ENCODE measurements around the gene CSPG5.

Gene CSPG5
- long read RNA-seq: 0 reads

DNA sequence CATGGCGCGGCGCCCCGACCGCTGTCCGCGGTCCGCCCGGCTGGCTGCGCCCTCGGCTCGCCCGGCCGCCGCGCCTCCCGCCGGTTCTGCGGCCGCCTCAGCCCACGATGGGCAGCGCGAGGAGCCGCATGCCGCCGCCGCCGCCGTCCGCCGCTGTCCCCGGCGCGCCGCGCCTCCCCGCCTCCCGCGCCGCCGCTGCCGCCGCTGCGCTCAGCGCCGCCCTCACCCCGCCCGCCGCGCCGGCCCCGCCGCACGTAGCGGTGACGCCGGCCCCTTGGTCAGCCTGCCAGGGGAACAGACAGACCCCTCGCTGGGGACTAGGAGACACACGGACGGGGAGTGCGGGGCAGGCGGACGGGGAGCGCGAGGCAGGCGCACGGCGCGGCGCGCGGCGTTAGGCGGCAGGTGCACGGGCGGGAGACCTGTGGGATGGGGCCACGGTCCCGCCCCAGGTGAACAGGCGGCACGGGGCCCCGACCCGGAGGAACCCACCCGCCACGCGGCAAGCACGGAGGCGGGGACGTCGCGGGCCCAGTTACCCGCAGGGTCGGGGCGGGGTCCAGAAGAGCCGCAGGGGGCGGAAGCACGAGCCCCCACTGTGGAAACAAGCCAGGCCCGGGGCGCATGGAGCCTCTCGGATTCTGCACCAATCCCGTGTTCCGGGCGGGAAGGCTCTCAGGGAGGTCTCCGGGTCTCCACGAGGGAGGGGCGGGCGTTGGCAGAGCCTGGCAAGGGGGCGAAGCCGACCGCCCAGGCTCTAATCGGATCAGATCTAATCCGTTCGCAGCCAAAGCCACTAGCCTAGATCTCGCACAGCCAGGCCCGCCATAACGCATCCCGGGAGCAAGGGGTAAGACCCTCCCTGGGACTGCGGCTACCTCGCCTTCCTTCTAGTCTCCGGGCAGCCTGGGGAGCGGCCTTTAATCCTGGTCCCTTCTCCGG lies at the start of gene CSPG5:
Gene CSPG5 (minus strand): TSS at position 175 of the 942 bp plus-strand sequence. CDS start 172 bp downstream, at position 3.
- Histone ChIP-seq H3K4me3 (replicated peaks; ENCODE audit: insufficient read depth, low read length) (peak within 1 kb of the TSS; percentile 64), H3K27ac (replicated peaks) (no peak within 1 kb of the TSS), H3K27me3 (ENCODE audit: insufficient read depth, poor library complexity, severe bottlenecking) (peaks cover 38% of the 10 kb centered on the region)
- DNase-seq (ENCODE audit: low read depth in 1 of 2, low spot score in 1 of 2): no peak
- TF ChIP-seq GABPA (IDR thresholded peaks at IDR 0.05; ENCODE audit: low read depth) (no peak), POLR2AphosphoS5 (IDR thresholded peaks at IDR 0.05; ENCODE audit: low read depth) (no peak), CTCF (IDR thresholded peaks at IDR 0.05; ENCODE audit: insufficient read depth, low read length) (no peak)
- TF ChIP-seq, protein P1, sequence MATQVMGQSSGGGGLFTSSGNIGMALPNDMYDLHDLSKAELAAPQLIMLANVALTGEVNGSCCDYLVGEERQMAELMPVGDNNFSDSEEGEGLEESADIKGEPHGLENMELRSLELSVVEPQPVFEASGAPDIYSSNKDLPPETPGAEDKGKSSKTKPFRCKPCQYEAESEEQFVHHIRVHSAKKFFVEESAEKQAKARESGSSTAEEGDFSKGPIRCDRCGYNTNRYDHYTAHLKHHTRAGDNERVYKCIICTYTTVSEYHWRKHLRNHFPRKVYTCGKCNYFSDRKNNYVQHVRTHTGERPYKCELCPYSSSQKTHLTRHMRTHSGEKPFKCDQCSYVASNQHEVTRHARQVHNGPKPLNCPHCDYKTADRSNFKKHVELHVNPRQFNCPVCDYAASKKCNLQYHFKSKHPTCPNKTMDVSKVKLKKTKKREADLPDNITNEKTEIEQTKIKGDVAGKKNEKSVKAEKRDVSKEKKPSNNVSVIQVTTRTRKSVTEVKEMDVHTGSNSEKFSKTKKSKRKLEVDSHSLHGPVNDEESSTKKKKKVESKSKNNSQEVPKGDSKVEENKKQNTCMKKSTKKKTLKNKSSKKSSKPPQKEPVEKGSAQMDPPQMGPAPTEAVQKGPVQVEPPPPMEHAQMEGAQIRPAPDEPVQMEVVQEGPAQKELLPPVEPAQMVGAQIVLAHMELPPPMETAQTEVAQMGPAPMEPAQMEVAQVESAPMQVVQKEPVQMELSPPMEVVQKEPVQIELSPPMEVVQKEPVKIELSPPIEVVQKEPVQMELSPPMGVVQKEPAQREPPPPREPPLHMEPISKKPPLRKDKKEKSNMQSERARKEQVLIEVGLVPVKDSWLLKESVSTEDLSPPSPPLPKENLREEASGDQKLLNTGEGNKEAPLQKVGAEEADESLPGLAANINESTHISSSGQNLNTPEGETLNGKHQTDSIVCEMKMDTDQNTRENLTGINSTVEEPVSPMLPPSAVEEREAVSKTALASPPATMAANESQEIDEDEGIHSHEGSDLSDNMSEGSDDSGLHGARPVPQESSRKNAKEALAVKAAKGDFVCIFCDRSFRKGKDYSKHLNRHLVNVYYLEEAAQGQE (IDR thresholded peaks at IDR 0.05; ENCODE audit: insufficient replicate concordance, low read depth): peak; percentile 25

- DNase-seq (ENCODE audit: low read depth in 1 of 2, low spot score in 1 of 2): no peak
- TF ChIP-seq CTCF (IDR thresholded peaks at IDR 0.05; ENCODE audit: insufficient read depth, low read length) (no peak), SPI1 (IDR thresholded peaks at IDR 0.05; ENCODE audit: borderline replicate concordance, low read depth) (no peak), GABPA (IDR thresholded peaks at IDR 0.05; ENCODE audit: low read depth) (no peak), POLR2AphosphoS5 (IDR thresholded peaks at IDR 0.05; ENCODE audit: low read depth) (no peak)
- TF ChIP-seq, protein P1 (IDR thresholded peaks at IDR 0.05; ENCODE audit: insufficient replicate concordance, low read depth): no peak
- Histone ChIP-seq H3K27me3 (ENCODE audit: insufficient read depth, poor library complexity, severe bottlenecking) (no peaks in the 10 kb centered on the region), H3K27ac (replicated peaks) (no peak overlapping the region), H3K4me3 (replicated peaks; ENCODE audit: insufficient read depth, low read length) (no peak overlapping the region)
Measured at GRCh38 chr3:47628426-47628825, 49.8 kb upstream of the CSPG5 start.

DNA sequence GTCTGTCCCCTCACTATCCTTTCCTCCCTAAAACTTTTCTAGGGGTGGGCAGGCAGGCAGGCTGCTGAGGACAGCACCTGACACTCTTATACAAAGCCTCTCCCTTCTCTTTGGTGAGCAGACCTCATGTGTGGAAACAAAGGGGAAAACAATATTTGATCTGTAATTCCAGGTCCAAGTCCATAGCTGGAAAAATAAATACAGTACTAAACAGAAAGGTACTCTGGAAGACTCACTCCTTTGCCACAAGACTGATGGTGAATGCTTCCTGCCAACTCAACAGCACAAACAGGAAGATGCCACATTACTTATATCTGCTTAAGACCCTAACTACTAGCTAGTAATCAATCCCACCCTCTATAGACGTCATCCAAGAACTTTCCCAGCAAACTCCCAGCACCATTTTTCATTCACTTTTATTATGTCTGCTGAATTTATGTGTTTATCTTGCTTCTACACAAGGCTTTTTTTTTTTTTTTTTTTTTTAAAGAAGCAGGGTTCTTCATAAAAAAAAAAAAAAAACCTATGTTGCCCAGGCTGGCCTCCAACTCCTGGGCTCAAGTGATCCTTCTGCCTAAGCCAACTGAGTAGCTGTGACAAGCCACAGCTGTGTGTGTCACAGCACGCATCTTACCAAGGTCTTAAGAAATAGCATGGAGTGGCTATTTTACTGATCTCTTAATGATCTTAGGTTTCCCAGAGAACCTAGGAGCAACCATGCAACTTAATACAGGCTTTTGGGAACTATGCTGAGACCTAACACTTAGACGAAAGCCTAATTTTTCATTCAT lies 44.2 kb upstream of the CSPG5 start:
- H3K27me3 ChIP-seq (ENCODE audit: insufficient read depth, poor library complexity, severe bottlenecking): no peaks in the 10 kb centered on the region
- no peak overlapping the region for H3K4me3 ChIP-seq (replicated peaks; ENCODE audit: insufficient read depth, low read length)
- H3K27ac ChIP-seq (replicated peaks): no peak overlapping the region
- TF ChIP-seq POLR2AphosphoS5 (IDR thresholded peaks at IDR 0.05; ENCODE audit: low read depth) (no peak), CTCF (IDR thresholded peaks at IDR 0.05; ENCODE audit: insufficient read depth, low read length) (no peak), SPI1 (IDR thresholded peaks at IDR 0.05; ENCODE audit: borderline replicate concordance, low read depth) (no peak), GABPA (IDR thresholded peaks at IDR 0.05; ENCODE audit: low read depth) (no peak)
- TF ChIP-seq, protein P1 (IDR thresholded peaks at IDR 0.05; ENCODE audit: insufficient replicate concordance, low read depth): no peak
- DNase-seq (ENCODE audit: low read depth in 1 of 2, low spot score in 1 of 2): no peak

Measured in HL-60 (cell line).